ENCODE measurements around the gene PKD1. TPM values are rescaled to one million over a fixed set of nuclear protein-coding genes. Genes with fewer than 3 reads are reported as not detected.
"Not testable (repeated sequence)": the region's sequence is repeated elsewhere in the genome, so short reads cannot be mapped to it uniquely, and the experiment has no call there.

The PKD1 gene
- polyA plus RNA-seq, 4 donors: 51.6 to 119 (median 94.0) TPM

DNA sequence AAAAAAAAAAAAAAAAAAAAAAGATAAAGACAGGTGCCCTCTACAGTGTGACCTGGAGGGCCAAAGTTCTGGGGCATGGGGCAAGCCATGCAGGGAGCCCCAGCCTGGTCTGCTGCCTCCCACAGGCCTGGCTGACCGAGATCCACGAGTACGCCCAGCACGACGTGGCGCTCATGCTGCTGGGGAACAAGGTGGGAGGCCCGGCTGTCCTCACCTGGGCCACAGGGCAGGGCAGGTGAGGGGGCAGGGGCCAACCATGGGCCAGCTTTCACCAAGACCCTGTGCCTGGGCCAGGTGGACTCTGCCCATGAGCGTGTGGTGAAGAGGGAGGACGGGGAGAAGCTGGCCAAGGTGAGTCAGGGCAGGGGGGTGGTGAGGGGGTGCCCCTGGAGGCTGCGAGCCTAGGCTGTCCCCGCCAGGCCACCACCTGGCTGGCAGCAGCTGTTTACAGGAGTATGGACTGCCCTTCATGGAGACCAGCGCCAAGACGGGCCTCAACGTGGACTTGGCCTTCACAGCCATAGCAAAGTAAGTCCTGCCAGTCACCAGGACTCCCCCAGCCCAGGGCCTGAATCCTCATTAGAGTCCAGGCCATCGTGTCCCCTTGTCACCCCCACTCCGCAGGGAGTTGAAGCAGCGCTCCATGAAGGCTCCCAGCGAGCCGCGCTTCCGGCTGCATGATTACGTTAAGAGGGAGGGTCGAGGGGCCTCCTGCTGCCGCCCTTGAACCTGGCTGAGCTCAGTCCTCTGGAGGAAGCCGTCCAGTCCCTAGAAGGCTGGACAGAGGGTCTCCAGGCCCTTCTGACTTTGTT lies 17.2 kb upstream of the PKD1 start:
- no peak for DNase-seq (ENCODE audit: low read depth in 4 of 4, low spot score in 3 of 4)

DNA sequence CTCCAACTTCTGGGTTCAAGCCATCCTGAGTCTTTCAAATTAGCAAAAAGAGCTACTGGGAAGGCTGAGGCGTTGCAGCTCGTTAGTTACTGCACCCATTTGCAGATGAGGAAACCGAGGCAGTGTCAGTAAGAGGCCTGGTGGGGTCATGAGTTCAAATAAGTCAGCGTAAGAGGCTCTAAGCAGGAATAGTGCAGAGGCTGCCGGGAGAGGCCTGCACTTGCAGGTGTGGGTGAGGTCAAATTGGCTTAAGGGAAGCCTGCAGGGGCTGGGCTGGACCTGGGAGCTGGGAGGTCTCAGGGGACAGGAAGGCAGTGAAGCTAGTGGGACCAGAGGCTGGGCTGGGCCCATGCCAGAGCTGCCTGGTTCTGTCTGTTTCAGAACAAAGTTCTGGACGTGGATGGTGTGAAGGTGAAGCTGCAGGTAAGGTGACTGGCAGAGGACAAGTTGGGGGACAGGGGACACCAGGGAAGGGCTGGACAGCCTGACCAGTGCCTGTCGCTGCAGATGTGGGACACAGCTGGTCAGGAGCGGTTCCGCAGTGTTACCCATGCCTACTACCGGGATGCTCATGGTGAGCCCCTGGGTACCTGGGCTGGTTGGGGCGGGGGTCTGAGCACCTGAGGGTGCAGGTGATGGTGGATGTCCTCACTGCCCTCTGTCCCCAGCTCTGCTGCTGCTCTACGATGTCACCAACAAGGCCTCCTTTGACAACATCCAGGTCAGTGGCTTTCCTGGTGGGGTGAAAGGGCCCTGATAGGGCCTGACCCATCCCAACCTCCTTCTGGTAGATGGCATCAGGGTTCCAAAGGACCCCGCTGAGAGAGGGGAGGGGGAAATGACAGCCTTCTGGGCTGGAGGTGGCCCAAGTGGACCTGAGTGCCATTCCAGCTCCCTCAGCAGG lies 15.7 kb upstream of the PKD1 start:
- DNase-seq (ENCODE audit: low read depth in 4 of 4, low spot score in 3 of 4): no peak

DNA sequence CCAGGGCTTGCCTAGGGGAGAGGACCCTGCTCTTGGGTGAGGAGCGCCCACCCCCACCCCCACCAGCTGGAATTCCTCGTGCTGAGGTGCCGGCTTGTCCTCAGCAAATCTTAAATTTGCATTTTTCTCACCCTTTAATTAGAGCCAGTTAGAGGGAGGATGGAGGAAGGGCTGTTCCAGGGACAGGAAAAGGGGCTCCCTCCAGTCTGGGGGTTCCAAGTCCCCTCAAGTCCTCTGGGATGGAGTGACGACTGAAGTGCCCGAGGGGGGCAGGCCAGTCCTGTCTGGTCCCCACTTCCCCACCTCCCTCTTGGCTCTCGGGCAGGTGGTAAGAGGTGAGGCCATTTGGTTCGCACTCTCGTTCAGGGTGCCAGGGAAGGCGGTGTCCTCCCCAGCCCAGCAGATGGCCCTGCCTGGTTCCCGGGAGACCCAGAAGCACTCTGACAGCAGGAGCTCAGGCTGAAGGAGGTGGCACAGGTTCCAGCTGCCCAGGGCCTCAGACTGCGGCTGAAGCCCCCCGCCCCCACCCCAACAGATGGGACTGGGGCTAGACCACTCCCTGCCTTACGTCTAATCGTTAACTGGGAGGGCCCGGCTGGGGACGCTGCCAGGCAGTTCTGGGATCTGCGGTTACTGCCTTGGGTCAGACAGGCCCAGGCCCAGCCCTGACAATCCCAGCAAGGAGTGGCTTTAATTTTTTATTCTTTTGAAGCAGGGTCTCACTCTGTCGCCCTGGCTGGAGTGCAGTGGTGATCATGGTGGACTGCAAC lies 14.9 kb upstream of the PKD1 start:
- DNase-seq (ENCODE audit: low read depth in 4 of 4, low spot score in 3 of 4): no peak

DNA sequence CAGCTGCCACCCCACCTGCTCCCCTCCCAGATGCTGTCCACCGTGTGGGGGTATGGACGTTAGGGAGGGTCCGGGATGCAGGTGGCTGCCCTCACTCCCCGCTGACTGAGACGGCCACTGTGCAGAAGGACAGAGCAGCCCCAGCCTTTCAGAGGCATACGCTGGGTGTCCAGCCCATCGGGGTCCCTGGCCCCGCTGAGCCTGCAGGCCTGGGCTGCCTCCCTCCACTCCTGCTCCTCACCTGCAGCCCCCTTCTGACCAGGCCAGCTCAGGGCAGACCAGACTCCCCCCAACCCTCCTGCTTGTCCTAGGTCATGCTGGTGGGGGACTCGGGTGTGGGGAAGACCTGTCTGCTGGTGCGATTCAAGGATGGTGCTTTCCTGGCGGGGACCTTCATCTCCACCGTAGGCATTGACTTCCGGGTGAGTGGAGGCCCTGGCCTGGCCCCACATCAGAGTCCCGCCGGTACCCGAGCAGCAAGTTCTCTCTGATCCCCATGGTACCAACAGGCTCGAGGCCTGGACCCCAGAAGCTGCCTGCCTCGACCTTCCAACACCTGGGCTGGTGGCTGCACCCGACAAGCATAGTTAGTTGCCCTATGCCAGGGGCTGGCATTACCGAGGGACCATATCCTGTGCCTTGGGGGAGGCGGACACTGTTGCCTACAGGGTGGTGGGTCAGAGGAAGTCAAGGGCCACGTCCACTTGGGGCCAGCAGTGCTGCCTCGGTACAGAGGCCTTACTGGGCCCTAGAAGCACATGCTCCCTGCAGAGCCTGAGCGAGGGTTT lies 14.1 kb upstream of the PKD1 start:
- DNase-seq (ENCODE audit: low read depth in 4 of 4, low spot score in 3 of 4): no peak

DNA sequence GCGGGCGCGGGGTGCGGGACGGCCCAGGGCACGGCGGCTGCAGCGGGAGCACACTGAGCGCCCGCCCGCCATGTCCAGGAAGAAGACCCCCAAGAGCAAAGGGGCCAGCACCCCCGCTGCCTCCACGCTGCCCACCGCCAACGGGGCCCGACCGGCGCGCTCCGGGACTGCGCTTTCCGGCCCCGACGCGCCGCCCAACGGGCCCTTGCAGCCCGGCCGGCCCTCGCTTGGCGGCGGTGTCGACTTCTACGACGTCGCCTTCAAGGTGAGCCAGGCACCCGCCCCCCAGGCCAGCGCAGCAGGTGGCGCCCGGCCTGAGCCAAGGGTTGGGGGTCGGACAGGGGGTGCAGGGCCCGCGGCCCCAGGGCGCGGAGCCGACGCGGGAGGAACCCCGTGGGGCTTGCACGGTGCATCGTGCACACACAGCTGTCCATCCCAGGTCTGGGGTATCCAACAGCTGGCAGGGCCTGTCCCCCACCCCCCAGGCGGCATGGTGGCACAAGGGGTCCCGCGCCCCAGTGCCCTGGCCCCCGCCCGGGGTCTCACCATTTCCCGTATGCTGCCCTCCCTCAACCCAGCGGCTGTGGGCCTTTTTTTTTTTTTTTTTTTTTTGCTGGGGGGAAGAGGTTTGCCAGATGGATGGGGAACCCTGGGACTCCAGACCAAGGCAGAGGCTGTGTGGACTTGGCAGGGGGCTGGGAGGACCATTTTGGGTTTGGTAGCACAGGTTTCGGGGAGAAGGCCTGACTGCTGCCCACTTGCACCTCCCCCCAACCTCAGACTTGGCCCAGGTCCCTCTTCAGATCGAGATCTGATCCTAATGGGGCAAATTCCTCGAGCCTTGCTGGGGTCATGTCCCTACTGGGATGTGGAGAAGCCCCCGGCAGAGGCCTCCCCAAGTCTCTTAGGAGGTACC lies 13.3 kb upstream of the PKD1 start:
- DNase-seq (ENCODE audit: low read depth in 4 of 4, low spot score in 3 of 4): no peak

DNA sequence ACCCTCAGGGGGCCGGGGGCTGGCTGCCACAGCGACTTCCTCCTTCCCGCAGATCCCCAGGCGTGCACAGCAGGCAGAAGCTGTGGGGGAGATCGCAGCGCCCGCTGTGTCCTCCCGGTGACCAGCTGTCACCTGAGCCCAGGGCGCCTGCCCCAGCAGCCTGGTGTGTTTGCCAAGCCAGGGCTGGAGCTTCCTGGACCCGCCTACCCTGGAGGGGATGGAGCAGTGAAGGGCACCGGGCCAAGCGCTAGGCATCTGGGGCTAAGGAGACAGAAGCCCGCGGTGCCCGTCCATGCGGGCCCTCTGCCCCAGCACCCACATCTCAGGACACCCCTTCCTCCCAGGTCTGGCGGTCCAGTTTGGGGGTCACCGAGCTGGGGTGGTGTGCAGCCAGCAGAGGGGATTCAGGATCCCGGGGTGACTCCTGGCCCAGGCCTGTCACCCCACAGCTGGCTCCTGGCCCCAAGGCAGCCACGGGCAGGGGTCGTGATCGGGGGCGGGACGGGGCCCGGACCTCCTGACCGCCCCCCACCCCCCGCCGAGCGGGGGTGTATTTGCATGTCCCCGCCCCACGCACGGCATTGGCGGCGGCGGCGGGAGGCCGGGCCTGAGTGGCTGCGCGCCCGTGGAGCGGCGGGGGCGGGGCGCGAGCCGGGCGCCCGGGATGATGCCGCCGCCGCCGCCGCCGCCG lies 12.4 kb upstream of the PKD1 start, which contains the start of gene RAB26:
Gene RAB26 (plus strand): TSS at position 645 of the 691 bp plus-strand sequence. CDS start 159 bp downstream, outside the sequence.
- peak in 1 of 4 donors; percentile 47 for DNase-seq (ENCODE audit: low read depth in 4 of 4, low spot score in 3 of 4)

DNA sequence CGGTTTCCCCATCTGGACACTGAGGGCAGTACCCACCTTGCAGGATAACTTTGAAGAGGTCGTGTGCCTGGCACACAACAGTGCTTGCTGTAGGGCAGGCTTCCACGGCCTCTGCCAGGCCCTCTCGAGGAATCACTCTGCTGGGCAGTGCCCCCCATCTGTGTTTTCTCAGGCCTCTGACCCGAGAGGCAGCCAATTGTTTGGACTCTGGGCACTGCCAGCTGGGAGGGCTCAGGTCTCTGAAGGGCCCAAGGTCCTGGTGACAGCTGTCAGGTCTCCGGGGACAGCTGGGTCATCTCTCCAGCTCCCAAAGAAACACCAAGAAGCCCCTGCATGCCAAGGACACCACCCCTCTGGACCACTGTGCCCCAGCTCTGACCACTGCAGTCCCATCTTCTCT lies 11.7 kb upstream of the PKD1 start:
- no peak for DNase-seq (ENCODE audit: low read depth in 4 of 4, low spot score in 3 of 4)

DNA sequence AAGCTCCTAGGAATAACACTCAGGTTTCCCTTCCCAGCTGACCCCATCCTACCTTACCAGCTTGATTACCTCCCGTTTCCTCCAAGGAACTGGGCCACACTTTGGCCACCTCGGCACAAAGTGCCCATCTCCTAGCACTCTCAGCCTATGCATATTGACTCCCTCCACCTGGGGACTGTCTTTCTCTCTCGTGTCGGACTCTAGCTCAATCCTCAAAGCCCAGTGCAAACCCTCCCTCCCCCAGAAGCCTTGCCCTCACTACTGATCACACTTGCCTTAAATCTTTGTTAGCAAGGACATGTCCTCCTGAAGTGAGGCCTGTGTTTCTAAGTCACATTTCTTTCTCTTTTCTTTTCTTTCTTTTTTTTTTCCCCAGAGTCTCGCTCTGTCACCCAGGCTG lies 10.1 kb upstream of the PKD1 start:
- DNase-seq (ENCODE audit: low read depth in 4 of 4, low spot score in 3 of 4): no peak

DNA sequence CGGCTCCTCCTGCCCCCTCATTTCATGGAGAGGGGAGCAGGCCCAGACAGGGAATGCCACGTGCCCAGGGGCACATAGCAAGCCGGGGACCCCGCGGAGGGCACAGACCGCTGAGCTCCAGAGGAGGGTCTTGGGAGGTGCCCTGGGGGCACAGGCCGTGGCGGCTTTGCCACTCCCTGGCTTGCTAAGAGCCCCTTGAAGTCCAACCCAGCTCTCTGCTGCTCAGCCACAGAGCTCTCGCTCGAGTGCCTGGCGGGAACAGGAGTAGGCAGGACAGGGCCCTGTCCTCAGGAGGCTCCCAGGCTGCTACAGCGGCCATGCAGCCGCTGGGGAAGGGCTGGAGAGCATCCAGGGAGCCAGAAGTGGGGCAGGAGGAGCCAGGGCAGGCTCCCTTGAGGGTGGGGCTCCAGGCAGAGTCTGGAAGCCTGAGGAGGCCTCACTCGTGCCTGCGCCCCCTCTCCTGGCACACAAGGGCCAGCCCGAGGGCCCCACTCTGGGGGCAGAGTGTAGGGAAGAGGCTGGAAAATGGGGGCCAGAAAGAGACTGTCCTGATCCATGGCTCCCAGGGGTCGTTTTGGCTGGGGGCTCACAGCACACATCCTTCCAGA lies 8.3 kb upstream of the PKD1 start:
- no peak for DNase-seq (ENCODE audit: low read depth in 4 of 4, low spot score in 3 of 4)

DNA sequence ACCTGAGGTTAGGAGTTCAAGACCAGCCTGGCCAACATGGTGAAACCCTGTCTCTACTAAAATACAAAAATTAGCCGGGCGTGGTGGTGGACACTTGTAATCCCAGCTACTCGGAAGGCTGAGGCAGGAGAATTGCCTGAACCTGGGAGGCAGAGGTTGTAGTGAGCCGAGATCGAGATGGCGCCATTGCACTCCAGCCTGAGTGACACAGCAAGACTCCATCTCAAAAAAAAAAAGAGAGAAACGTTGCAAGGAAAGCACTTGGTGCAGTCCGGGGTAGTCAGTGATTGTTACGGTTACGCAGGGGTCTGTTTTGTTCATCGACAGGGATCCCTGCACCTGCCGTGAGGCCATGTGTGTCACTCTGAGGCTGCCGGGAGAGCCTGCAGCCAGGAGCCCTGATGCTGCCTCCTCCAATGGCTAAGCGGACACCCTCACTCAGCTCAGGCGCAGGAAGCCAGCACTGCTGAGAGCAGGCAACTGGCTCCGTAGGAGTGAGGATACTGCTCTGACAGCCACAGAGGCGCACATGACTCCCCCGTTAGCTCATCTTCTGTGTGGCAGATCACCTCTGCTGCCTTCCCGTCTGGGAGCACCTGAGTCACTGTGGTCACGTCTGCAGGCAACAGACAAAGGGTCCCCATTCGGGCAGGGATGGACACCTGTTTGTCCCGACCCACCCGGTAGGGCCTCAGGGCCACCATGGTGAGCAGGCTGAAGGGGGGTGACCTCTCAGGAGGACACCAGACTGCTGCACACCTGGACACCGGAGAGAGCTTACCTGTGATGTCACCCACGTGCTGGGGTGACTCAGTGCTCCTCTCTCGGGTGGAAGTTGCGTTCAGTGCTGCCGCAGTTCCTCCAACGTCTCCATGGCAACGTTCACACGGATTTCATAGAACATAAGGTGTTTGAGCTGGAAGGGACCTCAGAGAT lies 7.5 kb upstream of the PKD1 start:
- DNase-seq (ENCODE audit: low read depth in 4 of 4, low spot score in 3 of 4): no peak

DNA sequence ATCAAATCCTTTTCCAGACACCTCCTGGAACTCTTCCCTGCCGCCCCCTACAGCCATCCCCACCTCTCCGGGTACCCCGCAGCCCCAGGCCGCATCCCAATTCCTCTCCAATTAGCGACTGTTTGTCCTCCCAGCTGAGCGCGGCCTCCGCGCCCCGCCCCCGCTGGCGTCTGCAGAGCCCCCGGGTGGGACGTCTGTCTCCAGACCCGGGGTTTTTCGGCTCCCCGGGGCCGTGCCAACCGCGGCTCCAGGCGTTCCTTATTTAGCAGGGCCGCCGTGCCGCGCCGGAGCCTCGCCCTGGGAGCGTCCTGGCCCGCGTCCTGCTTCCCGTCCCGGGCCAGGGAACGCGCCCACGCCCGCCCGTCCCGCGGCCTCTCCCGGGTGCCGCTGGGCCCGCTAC lies 627 bp downstream of the PKD1 start:
- not testable (repeated sequence) for DNase-seq (ENCODE audit: low read depth in 4 of 4, low spot score in 3 of 4)

DNA sequence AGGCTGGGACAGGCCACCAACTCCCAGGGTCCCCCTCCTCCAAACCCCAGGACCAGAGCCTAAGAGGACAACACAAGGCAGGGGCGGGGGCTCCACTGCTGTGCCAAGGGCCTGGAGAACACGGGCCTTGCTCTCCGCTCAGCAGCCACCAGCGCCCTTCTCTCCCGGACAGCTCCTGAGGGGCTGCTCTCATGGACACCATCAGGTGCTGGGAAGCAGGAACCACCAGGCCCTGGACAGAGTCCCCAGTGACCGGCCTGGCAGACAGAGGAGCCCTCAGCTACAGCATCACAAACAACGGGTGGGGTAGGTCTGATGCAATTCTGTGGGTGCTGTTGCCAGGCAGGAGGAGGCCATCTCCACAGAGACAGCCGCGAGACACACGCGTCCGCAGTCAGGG lies 1.9 kb downstream of the PKD1 start:
- not testable (repeated sequence) for DNase-seq (ENCODE audit: low read depth in 4 of 4, low spot score in 3 of 4)

DNA sequence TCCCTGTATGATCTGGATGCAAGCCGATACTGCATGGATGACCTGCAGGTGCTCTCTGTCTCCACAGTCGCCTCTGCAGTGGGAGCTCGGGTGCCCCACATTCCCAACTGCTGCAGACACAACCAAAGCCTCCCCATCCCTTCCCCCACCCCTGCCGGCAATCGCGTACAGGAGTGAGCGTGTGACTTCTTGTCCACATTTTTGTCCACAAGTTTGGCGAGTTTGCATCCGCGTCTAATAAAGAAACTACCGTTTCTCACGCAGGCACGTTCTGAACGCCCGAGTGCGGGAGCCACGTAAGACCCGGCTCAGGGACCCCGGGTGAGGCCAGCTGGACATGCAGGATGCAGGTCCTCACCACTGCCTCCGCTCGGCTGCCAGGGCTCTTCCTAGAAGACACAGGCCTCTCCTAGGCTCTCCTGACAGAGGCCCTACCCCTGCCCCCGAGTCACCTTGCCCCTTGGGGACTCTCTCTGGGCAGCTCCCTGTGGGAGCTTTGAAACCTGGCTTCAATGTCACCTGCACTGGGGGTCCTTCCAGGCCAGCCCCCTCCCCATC lies 5.7 kb downstream of the PKD1 start:
- DNase-seq (ENCODE audit: low read depth in 4 of 4, low spot score in 3 of 4): not testable (repeated sequence)

DNA sequence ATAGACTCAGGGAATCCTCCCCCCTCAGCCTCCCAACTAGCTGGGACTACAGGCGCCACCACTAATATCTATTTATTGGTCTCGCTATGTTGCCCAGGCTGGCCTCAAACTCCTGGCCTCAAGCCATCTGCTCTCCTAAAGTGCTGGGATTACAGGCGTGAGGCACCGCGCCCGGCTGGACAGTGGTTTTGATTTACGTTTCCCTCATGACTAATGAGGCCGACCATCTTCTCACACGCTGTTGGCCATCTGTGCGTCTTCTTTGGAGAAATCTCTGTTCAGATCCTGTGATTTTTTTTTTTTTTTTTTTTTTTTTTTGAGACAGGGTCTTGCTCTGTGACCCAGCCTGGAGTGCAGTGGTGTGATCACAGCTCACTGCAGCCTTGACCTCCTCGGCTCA lies 6.4 kb downstream of the PKD1 start:
- not testable (repeated sequence) for DNase-seq (ENCODE audit: low read depth in 4 of 4, low spot score in 3 of 4)

DNA sequence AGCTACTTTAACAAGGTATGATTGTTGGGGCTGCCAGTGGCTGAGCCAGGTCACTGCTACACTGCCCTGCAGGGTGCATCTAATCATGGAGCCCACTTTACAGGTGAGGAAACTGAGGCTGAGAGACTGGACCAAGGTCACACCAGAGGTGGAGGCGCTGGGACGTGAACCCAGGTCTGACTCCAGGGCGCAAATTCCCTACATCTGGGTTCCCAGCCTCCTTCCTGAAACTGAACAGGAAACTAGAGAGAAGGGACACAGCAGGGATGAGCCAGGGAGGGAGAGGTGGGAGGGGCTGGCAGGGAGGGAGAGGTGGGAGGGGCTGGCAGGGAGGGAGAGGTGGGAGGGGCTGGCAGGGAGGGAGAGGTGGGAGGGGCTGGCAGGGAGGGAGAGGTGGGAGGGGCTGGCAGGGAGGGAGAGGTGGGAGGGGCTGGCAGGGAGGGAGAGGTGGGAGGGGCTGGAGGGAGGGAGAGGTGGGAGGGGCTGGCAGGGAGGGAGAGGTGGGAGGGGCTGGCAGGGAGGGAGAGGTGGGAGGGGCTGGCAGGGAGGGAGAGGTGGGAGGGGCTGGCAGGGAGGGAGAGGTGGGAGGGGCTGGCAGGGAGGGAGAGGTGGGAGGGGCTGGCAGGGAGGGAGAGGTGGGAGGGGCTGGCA lies 7.9 kb downstream of the PKD1 start:
- not testable (repeated sequence) for DNase-seq (ENCODE audit: low read depth in 4 of 4, low spot score in 3 of 4)

DNA sequence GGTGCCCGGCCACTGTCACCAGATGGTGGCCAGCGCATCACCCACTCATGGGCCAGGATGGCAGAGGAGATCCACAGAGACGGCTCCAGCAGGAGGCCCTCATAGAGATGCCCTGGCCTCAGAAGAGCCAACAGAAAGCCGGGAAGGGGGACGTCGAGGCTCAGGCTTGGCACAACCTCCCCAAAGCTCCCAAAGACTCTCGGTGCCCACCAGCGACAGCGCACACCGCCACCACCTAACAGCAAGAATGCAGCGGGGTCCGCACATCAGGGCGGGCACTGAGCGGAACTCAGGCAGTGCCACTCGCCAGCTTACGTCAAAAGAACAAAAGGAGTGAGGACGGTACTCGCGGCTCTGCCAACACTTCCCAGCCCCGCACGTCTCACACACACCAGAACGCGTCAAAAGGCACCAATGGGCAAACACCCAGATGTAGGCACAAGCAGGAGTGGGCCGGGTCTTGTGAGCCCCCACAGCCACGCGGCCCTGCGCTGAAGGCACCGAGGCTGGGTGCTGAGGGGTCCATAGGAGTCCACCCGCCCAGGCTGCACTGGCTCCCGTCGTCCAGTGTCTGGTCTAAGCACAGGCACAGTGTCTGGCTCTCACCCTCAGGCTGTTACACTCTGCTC lies 8.7 kb downstream of the PKD1 start:
- DNase-seq (ENCODE audit: low read depth in 4 of 4, low spot score in 3 of 4): not testable (repeated sequence)

All from left renal pelvis (tissue), 4 donors.